HG03439 (cell line): Measurements from ENCODE around the gene SMAD5.

Experiments
- ATAC-seq: cut with Tn5 transposase; IDR thresholded peaks from one replicate; pipeline ENCODE4 v1.9.1; 2021; ENCODE audit warnings: mild to moderate bottlenecking, moderate library complexity; ENCODE audit not compliant: unreplicated experiment

The SMAD5 gene

GRCh38 chr5:136194576-136194975, 61.9 kb downstream of the SMAD5 start:
- ATAC-seq: no peak

- no peak for ATAC-seq
These were observed 63.6 kb downstream of the SMAD5 start for GRCh38 chr5:136195971-136196820.

GRCh38 chr5:136197462-136198142, 65.0 kb downstream of the SMAD5 start:
- no peak for ATAC-seq

- no peak for ATAC-seq
These were observed 65.8 kb downstream of the SMAD5 start for GRCh38 chr5:136198453-136198852.

GRCh38 chr5:136199408-136199807, 66.8 kb downstream of the SMAD5 start:
- ATAC-seq: no peak

- no peak for ATAC-seq
These were observed 67.5 kb downstream of the SMAD5 start for GRCh38 chr5:136200130-136200529.

- no peak for ATAC-seq
These were observed 68.1 kb downstream of the SMAD5 start for GRCh38 chr5:136200761-136201160.

- no peak for ATAC-seq
These were observed 69.2 kb downstream of the SMAD5 start for GRCh38 chr5:136201870-136202269.

- no peak for ATAC-seq
These were observed 70.0 kb downstream of the SMAD5 start for GRCh38 chr5:136202469-136203205.

- no peak for ATAC-seq
These were observed 70.8 kb downstream of the SMAD5 start for GRCh38 chr5:136203303-136203922.

- no peak for ATAC-seq
These were observed 72.5 kb downstream of the SMAD5 start for GRCh38 chr5:136205061-136205702.

GRCh38 chr5:136205941-136206340, 73.3 kb downstream of the SMAD5 start:
- no peak for ATAC-seq

- ATAC-seq: no peak
These were observed 73.7 kb downstream of the SMAD5 start for GRCh38 chr5:136206361-136206760.

GRCh38 chr5:136207631-136208030, 75.0 kb downstream of the SMAD5 start:
- no peak for ATAC-seq

GRCh38 chr5:136208916-136209315, 76.3 kb downstream of the SMAD5 start:
- ATAC-seq: no peak

- no peak for ATAC-seq
These were observed 76.8 kb downstream of the SMAD5 start for GRCh38 chr5:136209346-136209910.

GRCh38 chr5:136210259-136210658, 77.6 kb downstream of the SMAD5 start:
- no peak for ATAC-seq

GRCh38 chr5:136211282-136212040, 78.8 kb downstream of the SMAD5 start:
- ATAC-seq: no peak

- ATAC-seq: no peak
These were observed 79.6 kb downstream of the SMAD5 start for GRCh38 chr5:136212252-136212721.
